Hepatocyte (in vitro differentiated cells): ENCODE results near the gene KNSTRN. TPM values are rescaled to one million over a fixed set of nuclear protein-coding genes. Genes with fewer than 3 reads are reported as not detected.

Source experiments
- DNase-seq: peaks from one replicate; pipeline ENCODE4 v3.0.0-alpha.2; 2016; ENCODE audit warnings: low spot score
- H2AFZ ChIP-seq: fragments of 200-600 bp; sonication (generic); 2 replicates; pipeline ENCODE4 v1.6.0; 2016; ENCODE audit warnings: antibody characterized with exemption, mild to moderate bottlenecking
- H3K27ac ChIP-seq: fragments of 200-600 bp; sonication (generic); 2 replicates; pipeline ENCODE4 v1.5.1; 2016; ENCODE audit warnings: mild to moderate bottlenecking
- H3K27me3 ChIP-seq: fragments of 200-600 bp; sonication (generic); 2 replicates; pipeline ENCODE4 v1.6.1; 2016
- H3K36me3 ChIP-seq: fragments of 200-600 bp; sonication (generic); replicated peaks from 2 replicates; pipeline ENCODE4 v1.5.1; 2016; ENCODE audit warnings: low read depth; ENCODE audit not compliant: insufficient read depth
- H3K4me1 ChIP-seq: fragments of 200-600 bp; sonication (generic); 2 replicates; pipeline ENCODE4 v1.5.1; 2016; ENCODE audit warnings: mild to moderate bottlenecking, moderate library complexity; ENCODE audit not compliant: insufficient read depth
- H3K4me2 ChIP-seq: fragments of 200-600 bp; sonication (generic); 2 replicates; pipeline ENCODE4 v1.6.0; 2016
- H3K4me3 ChIP-seq: fragments of 200-600 bp; sonication (generic); 2 replicates; pipeline ENCODE4 v1.5.1; 2016; ENCODE audit warnings: mild to moderate bottlenecking
- H3K79me2 ChIP-seq: fragments of 200-600 bp; sonication (generic); 2 replicates; pipeline ENCODE4 v1.6.0; 2017; ENCODE audit warnings: mild to moderate bottlenecking
- H3K9me2 ChIP-seq: fragments of 200-600 bp; sonication (generic); replicated peaks from 2 replicates; pipeline ENCODE4 v1.6.0; 2017; ENCODE audit warnings: mild to moderate bottlenecking; ENCODE audit not compliant: insufficient read depth
- H3K9me3 ChIP-seq: fragments of 200-600 bp; sonication (generic); 2 replicates; pipeline ENCODE4 v1.5.1; 2016; ENCODE audit warnings: low read depth, mild to moderate bottlenecking
- H4K20me1 ChIP-seq: fragments of 200-600 bp; sonication (generic); 2 replicates; pipeline ENCODE4 v1.6.0; 2016; ENCODE audit warnings: mild to moderate bottlenecking; ENCODE audit not compliant: insufficient read depth, poor library complexity, severe bottlenecking
- CTCF ChIP-seq: fragments of 200-600 bp; sonication (generic); IDR thresholded peaks from 2 replicates; pipeline ENCODE4 v1.5.1; 2016; ENCODE audit warnings: antibody characterized with exemption, mild to moderate bottlenecking; ENCODE audit not compliant: poor library complexity
- EZH2 ChIP-seq: fragments of 200-600 bp; sonication (generic); IDR thresholded peaks from 2 replicates; pipeline ENCODE4 v1.6.1; 2016; ENCODE audit warnings: antibody characterized with exemption, mild to moderate bottlenecking, borderline replicate concordance
- EZH2phosphoT487 ChIP-seq: fragments of 200-600 bp; sonication (generic); IDR thresholded peaks from one replicate; pipeline ENCODE4 v1.6.1; 2018; ENCODE audit warnings: antibody characterized with exemption, mild to moderate bottlenecking, low read depth, moderate library complexity; ENCODE audit not compliant: unreplicated experiment, severe bottlenecking
- WGBS: methylation state at CpG from one replicate; pipeline ENCODE4 v1.1.6; 2016; ENCODE audit warnings: low lambda C conversion rate; ENCODE audit errors: missing lambda C conversion rate; 5-methylcytosine and 5-hydroxymethylcytosine counted together
- polyA plus RNA-seq: library from polyadenylated mRNA; unstranded; fragments of >200 nt; fragmentation: Nextera tagmentation; extraction: Ambion mirVana; gene quantifications from 2 replicates; pipeline ENCODE4 v1.2.1, GENCODE V29; 2016
- total RNA-seq: library from RNA; depleted of rRNA; stranded (reverse); fragments of >200 nt; gene quantifications from 2 replicates; pipeline ENCODE4 v1.2.3, GENCODE V29; 2014

Gene KNSTRN
- total and polyA plus RNA-seq, 2 experiments from 2014 or later = 14.0 to 24.0 TPM

GRCh38 chr15:40441565-40442531 is 59.3 kb downstream of the KNSTRN start:
- DNase-seq = peak; percentile 77
- Histone ChIP-seq H3K4me3 (peak overlapping the region; percentile 94), H3K9me2 (no peaks in the 10 kb centered on the region), H3K4me1 (peaks cover 51% of the 10 kb centered on the region), H3K79me2 (peaks cover 49% of the 10 kb centered on the region), H3K27ac (peak overlapping the region; percentile 89), H3K27me3 (peaks cover 11% of the 10 kb centered on the region), H3K4me2 (peak overlapping the region; percentile 92), H4K20me1 (peaks cover 46% of the 10 kb centered on the region), H3K9me3 (no peaks in the 10 kb centered on the region), H3K36me3 (no peaks in the 10 kb centered on the region), H2AFZ (peak overlapping the region; percentile 70)
- WGBS = 0% methylated on average over 8 of the region's 119 CpGs
- TF ChIP-seq EZH2phosphoT487 = no peak
- peak; percentile 28 for TF ChIP-seq CTCF
- TF ChIP-seq EZH2 = no peak

- H3K36me3 ChIP-seq = no peaks in the 10 kb centered on the region
- peaks cover 63% of the 10 kb centered on the region for H3K79me2 ChIP-seq
- H3K27ac ChIP-seq = no peak overlapping the region
- H3K27me3 ChIP-seq = peaks cover under 1% of the 10 kb centered on the region
- peaks cover 59% of the 10 kb centered on the region for H4K20me1 ChIP-seq
- peaks cover 37% of the 10 kb centered on the region for H3K4me1 ChIP-seq
- TF ChIP-seq CTCF = no peak
- H3K4me2 ChIP-seq = peak overlapping the region; percentile 92
- H3K9me2 ChIP-seq = no peaks in the 10 kb centered on the region
- no peaks in the 10 kb centered on the region for H3K9me3 ChIP-seq
- no peak for DNase-seq
- WGBS = 89% methylated on average over 4 of the region's 4 CpGs
- H2AFZ ChIP-seq = no peak overlapping the region
- no peak overlapping the region for H3K4me3 ChIP-seq
Measured at GRCh38 chr15:40443255-40443654, 60.7 kb downstream of the KNSTRN start.

- Histone ChIP-seq H4K20me1 (peaks cover 63% of the 10 kb centered on the region), H3K4me1 (peaks cover 33% of the 10 kb centered on the region)
- 84% methylated on average over 3 of the region's 3 CpGs for WGBS
Measured at GRCh38 chr15:40443846-40444245, 61.3 kb downstream of the KNSTRN start.

More at GRCh38 chr15:40443846-40444245, 61.3 kb downstream of the KNSTRN start:
- Histone ChIP-seq H3K4me3 (no peak overlapping the region), H3K9me3 (no peaks in the 10 kb centered on the region), H3K27ac (no peak overlapping the region), H3K79me2 (peaks cover 69% of the 10 kb centered on the region), H2AFZ (no peak overlapping the region), H3K4me2 (no peak overlapping the region), H3K9me2 (no peaks in the 10 kb centered on the region), H3K36me3 (no peaks in the 10 kb centered on the region), H3K27me3 (no peaks in the 10 kb centered on the region)
- no peak for DNase-seq
- TF ChIP-seq EZH2 (no peak), EZH2phosphoT487 (no peak), CTCF (no peak)

Other genes starting within 250 kb of the KNSTRN start
- gene BUB1B, start 221.7 kb upstream of the KNSTRN start, total RNA-seq = 7.6 and 11.9 TPM in 2 replicates
- gene BUB1B, start 221.7 kb upstream of the KNSTRN start, polyA plus RNA-seq = 5.3 and 10.7 TPM in 2 replicates
- 2.6 and 6.1 TPM in 2 replicates for gene PAK6, start 143.7 kb upstream of the KNSTRN start, total RNA-seq
- 2.7 and 8.2 TPM in 2 replicates for gene PAK6, start 143.7 kb upstream of the KNSTRN start, polyA plus RNA-seq
- gene ANKRD63, start 99.7 kb upstream of the KNSTRN start, total RNA-seq = 0.30 TPM in 1 of 2 replicates, not detected in the other
- 0.47 and 1.2 TPM in 2 replicates for gene ANKRD63, start 99.7 kb upstream of the KNSTRN start, polyA plus RNA-seq
- 1.0 and 1.7 TPM in 2 replicates for gene PLCB2, start 74.8 kb upstream of the KNSTRN start, total RNA-seq
- gene PLCB2, start 74.8 kb upstream of the KNSTRN start, polyA plus RNA-seq = 4.4 and 4.9 TPM in 2 replicates
- 13.7 and 14.4 TPM in 2 replicates for gene INAFM2, start 59.0 kb upstream of the KNSTRN start, total RNA-seq
- 17.4 and 19.5 TPM in 2 replicates for gene INAFM2, start 59.0 kb upstream of the KNSTRN start, polyA plus RNA-seq
- gene CCDC9B, start 41.8 kb upstream of the KNSTRN start, total RNA-seq = 1.8 and 4.0 TPM in 2 replicates
- 5.3 and 7.6 TPM in 2 replicates for gene CCDC9B, start 41.8 kb upstream of the KNSTRN start, polyA plus RNA-seq
- 49.8 and 76.1 TPM in 2 replicates for gene PHGR1, start 31.7 kb upstream of the KNSTRN start, total RNA-seq
- 207 and 222 TPM in 2 replicates for gene PHGR1, start 31.7 kb upstream of the KNSTRN start, polyA plus RNA-seq
- 0.12 and 1.0 TPM in 2 replicates for gene DISP2, start 24.5 kb upstream of the KNSTRN start, total RNA-seq
- 0.93 and 1.5 TPM in 2 replicates for gene DISP2, start 24.5 kb upstream of the KNSTRN start, polyA plus RNA-seq
- gene IVD, start 23.1 kb downstream of the KNSTRN start, total RNA-seq = 27.1 and 31.5 TPM in 2 replicates
- 56.6 and 71.6 TPM in 2 replicates for gene IVD, start 23.1 kb downstream of the KNSTRN start, polyA plus RNA-seq
- 10.6 and 17.2 TPM in 2 replicates for gene BAHD1, start 58.2 kb downstream of the KNSTRN start, total RNA-seq
- 12.3 and 13.9 TPM in 2 replicates for gene BAHD1, start 58.2 kb downstream of the KNSTRN start, polyA plus RNA-seq
- 15.2 and 16.6 TPM in 2 replicates for gene CHST14, start 88.3 kb downstream of the KNSTRN start, total RNA-seq
- gene CHST14, start 88.3 kb downstream of the KNSTRN start, polyA plus RNA-seq = 15.7 and 16.8 TPM in 2 replicates
- 25.7 and 50.8 TPM in 2 replicates for gene CCDC32, start 182.3 kb downstream of the KNSTRN start, total RNA-seq
- gene CCDC32, start 182.3 kb downstream of the KNSTRN start, polyA plus RNA-seq = 15.1 and 30.9 TPM in 2 replicates
- 7.1 and 11.5 TPM in 2 replicates for gene RPUSD2, start 186.6 kb downstream of the KNSTRN start, total RNA-seq
- 8.6 and 13.4 TPM in 2 replicates for gene RPUSD2, start 186.6 kb downstream of the KNSTRN start, polyA plus RNA-seq
- 10.0 and 15.7 TPM in 2 replicates for gene KNL1, start 211.5 kb downstream of the KNSTRN start, total RNA-seq
- gene KNL1, start 211.5 kb downstream of the KNSTRN start, polyA plus RNA-seq = 2.9 and 3.0 TPM in 2 replicates